GM13977 (cell line): ENCODE data around the gene HLX.

Experiments
- DNase-seq: peaks from one replicate; pipeline ENCODE4 v3.0.0; 2012; ENCODE audit warnings: low spot score
- in situ Hi-C: fragments of 300-500 bp; cut with MboI; formaldehyde crosslinking; loops from one replicate; pipeline ENCODE4 v1.12.0; 2022; ENCODE audit warnings: low sequenced_read_pairs, low pct_unique_long_range_greater_than_20kb, mixed read lengths, inconsistent platforms; ENCODE audit not compliant: unreplicated experiment
- TF ChIP-seq, protein P1 (sequence below): IDR thresholded peaks from 2 replicates; pipeline ENCODE4 v1.5.1; 2012; ENCODE audit warnings: mild to moderate bottlenecking, control low read depth; ENCODE audit not compliant: insufficient read depth; ENCODE audit errors: extremely low read depth, missing control alignments

The HLX gene, protein sequence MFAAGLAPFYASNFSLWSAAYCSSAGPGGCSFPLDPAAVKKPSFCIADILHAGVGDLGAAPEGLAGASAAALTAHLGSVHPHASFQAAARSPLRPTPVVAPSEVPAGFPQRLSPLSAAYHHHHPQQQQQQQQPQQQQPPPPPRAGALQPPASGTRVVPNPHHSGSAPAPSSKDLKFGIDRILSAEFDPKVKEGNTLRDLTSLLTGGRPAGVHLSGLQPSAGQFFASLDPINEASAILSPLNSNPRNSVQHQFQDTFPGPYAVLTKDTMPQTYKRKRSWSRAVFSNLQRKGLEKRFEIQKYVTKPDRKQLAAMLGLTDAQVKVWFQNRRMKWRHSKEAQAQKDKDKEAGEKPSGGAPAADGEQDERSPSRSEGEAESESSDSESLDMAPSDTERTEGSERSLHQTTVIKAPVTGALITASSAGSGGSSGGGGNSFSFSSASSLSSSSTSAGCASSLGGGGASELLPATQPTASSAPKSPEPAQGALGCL

DNA sequence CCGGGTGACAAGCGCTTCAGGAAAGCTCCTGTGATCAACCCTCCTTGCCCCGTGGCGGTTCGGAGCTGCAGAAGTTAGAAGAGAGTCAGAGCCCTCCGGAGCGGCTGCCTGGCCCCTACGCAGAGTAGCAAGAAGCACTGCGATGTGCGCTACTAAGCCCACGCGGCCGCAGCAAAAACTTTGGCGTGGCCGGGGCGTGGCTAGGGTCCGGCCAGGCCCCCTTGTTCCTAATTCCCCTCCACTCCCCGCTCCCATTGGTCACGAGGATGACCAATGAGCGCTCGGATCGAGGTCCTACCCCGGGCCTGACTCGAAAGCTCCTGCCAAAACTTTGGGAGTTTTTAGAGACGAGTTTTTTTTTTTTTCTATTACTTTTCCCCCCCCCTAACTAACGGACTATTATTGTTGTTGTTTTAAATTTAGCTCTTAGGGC, at the start of gene HLX:
Gene HLX (plus strand): TSS at position 368 of the 433 bp plus-strand sequence. CDS start 415 bp downstream, outside the sequence.
- DNase-seq, result peak; percentile 88
- TF ChIP-seq, protein P1, sequence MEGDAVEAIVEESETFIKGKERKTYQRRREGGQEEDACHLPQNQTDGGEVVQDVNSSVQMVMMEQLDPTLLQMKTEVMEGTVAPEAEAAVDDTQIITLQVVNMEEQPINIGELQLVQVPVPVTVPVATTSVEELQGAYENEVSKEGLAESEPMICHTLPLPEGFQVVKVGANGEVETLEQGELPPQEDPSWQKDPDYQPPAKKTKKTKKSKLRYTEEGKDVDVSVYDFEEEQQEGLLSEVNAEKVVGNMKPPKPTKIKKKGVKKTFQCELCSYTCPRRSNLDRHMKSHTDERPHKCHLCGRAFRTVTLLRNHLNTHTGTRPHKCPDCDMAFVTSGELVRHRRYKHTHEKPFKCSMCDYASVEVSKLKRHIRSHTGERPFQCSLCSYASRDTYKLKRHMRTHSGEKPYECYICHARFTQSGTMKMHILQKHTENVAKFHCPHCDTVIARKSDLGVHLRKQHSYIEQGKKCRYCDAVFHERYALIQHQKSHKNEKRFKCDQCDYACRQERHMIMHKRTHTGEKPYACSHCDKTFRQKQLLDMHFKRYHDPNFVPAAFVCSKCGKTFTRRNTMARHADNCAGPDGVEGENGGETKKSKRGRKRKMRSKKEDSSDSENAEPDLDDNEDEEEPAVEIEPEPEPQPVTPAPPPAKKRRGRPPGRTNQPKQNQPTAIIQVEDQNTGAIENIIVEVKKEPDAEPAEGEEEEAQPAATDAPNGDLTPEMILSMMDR, result no peak
- in situ Hi-C loops, result loop anchor here (10.0 kb wide), 1 partner anchor 326 kb away; no protein-coding TSS in a partner anchor

DNA sequence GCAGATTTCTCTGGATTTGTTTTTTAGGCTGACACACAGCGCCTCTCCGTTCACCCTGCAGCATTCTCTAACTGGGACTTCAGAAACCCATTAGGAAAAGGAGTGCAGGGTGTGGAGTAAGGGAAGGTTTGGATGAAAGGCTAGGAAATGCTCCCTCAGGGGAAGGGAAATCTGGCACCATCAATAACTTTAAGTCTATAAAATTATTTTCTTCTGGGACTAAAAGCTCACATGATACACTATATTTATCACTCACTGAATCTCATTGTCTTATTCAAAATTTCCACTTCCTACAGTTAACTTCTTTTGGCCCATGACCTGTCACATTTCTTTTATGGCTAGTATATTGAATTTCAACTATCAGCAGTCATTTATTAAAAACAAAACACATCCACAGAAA, 45.8 kb upstream of the HLX start:
- TF ChIP-seq, protein P1, result no peak

DNA sequence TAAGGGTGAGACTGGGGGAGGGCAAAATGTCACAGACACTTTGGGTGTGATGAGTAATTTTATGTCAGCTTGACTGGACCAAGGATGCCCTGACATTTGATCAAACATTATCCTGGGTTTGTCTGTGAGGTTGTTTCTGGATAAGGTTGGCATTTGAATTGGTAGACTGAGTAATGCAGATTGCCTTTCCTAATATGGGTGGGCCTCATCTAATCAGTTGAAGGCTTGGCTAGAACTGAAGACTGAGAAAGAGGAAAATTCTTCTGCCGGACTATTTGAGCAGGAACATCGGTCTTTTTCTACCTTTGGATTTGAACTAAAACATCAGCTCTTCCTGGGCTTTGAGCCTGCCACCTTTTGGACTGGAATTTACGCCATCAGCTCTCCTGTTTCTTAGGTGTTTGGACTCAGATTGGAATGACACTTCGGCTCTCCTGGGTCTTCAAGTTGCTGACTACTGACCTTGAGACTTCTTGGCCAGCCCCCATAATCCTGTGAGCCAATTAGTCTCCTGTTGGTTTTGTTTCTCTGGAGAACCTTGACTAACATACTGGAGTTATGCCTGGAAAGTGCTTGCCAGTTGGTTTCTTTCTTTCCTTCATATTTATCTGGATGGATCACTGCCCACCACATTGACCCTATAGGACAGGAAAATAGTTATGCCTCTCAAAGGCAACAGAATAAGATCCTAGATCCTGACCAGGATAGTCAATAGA, 44.9 kb upstream of the HLX start:
- in situ Hi-C loops, result no loop called here
- no peak for DNase-seq
- TF ChIP-seq, protein P1, result no peak

More for the DNA sequence above, 45.8 kb upstream of the HLX start:
- in situ Hi-C loops, result no loop called here
- DNase-seq, result no peak

DNA sequence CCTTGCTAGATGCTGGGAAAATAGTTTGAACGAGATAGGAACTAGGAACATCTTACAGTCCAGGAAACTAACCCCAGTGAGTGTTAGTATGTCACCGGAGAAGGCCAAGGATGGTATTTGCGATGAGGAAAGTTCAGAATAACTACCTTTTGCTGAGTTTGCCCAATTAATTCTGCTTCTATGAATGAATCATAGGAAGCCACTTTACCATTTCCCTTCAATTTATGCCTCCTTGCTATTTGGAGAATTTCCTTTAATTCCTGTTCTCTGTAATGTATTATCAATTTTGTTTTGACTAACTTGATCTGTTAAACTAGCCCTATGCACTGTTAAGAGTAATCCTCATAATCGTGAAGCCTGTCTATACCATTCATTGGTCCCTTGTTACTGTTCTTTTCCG, 40.7 kb upstream of the HLX start:
- in situ Hi-C loops, result no loop called here
- no peak for DNase-seq

DNA sequence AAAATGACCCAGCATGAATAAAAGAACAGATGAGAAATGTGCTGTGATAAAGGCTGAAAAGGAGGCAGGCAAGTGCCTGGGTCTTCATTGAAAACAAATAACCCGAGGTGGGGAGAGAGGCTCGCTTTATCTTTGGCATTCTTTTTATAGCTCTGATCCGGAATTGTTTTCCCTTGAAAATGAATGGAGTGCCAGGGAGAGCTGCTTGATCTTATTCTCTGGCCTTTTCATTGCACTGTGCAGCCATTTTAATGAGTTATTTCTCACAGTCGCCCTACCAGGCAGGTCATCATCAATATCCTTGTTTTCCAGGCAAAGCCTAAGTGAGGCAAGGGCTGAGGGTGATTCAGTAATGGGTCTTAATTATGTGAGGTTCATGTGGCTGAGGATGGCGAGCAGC, 39.8 kb upstream of the HLX start:
- TF ChIP-seq, protein P1, result no peak
- in situ Hi-C loops, result no loop called here
- DNase-seq, result no peak

More for the DNA sequence above, 40.7 kb upstream of the HLX start:
- TF ChIP-seq, protein P1, result no peak

DNA sequence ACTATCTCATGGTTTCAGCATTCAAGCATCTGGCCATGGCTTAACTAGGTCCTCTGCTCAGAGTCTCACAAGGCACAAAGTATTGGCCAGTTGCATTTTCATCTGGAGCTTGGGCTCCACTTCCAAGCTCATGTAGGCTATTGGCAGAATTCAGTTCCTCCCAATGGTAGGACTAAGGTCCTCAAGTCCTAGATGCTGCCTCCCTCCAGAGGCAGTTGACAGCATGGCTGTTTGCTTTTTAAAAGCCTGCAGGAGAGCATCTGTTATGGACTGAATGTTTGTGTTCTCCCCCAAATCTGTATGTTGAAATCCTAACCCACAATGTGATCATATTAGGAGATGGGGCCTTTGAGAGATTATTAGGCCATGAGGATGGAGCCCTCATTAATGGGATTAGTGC, 38.0 kb upstream of the HLX start:
- DNase-seq, result no peak
- TF ChIP-seq, protein P1, result no peak

More for the DNA sequence above, 38.0 kb upstream of the HLX start:
- in situ Hi-C loops, result no loop called here
